Ascending aorta (tissue), 2 donors: ENCODE results near the gene HTRA3. TPM values are rescaled to one million over a fixed set of nuclear protein-coding genes. Genes with fewer than 3 reads are reported as not detected.

Source experiments
- DNase-seq, 2 donors: peaks; one replicate each; pipeline ENCODE4 v3.0.0-alpha.2; 2019; ENCODE audit warnings: low spot score in 2 of 2
- H3K27ac ChIP-seq, 2 donors: fragments of 200-600 bp; sonication (generic); one replicate each; pipeline ENCODE4 v1.5.1; 2016 to 2017; ENCODE audit warnings: mild to moderate bottlenecking in 1 of 2
- H3K27me3 ChIP-seq: fragments of 200-600 bp; sonication (generic); one replicate; pipeline ENCODE4 v1.5.1; 2017
- H3K36me3 ChIP-seq, 2 donors: fragments of 200-600 bp; sonication (generic); one replicate each; pipeline ENCODE4 v1.5.1; 2016
- H3K4me1 ChIP-seq, 2 donors: fragments of 200-600 bp; sonication (generic); one replicate each; pipeline ENCODE4 v1.5.1; 2016 to 2017; ENCODE audit warnings: mild to moderate bottlenecking in 1 of 2
- H3K4me3 ChIP-seq, 2 donors: fragments of 200-600 bp; sonication (generic); one replicate each; pipeline ENCODE4 v1.5.1; 2016 to 2017; ENCODE audit warnings: mild to moderate bottlenecking in 1 of 2
- H3K9me3 ChIP-seq, 2 donors: fragments of 200-600 bp; sonication (generic); one replicate each; pipeline ENCODE4 v1.5.1; 2016
- CTCF ChIP-seq, 3 experiments: fragments of 200-600 bp in 2 of 3; fragments of 450-650 bp in 1 of 3; sonication (generic) in 2 of 3; IDR thresholded peaks; one replicate each; pipeline ENCODE4 v1.5.1; 2016 to 2019; ENCODE audit warnings: antibody characterized with exemption in 3 of 3, mild to moderate bottlenecking in 1 of 3, moderate library complexity in 1 of 3
- intact Hi-C: fragments of 100-400 bp; cut with DNase I; formaldehyde crosslinking; loops from one replicate; pipeline ENCODE4 v1.15.1; 2023
- total RNA-seq: library from RNA; depleted of rRNA; stranded (reverse); fragments of >200 nt; gene quantifications from one replicate; pipeline ENCODE4 v1.1.0, GENCODE V29; 2016

HTRA3 gene
- total RNA-seq, 1 donor from 2014 or later = 52.6 TPM

GRCh38 chr4:8353158-8353669 lies 83.7 kb downstream of the HTRA3 start:
- no peaks in the 10 kb centered on the region for H3K27me3 ChIP-seq
- H3K36me3 ChIP-seq = no peaks in the 10 kb centered on the region
- intact Hi-C loops = no loop called here
- peak in 1 of 2 donors; percentile 60 for DNase-seq
- peaks cover 0 to 12% of the 10 kb centered on the region in 2 donors for H3K4me1 ChIP-seq
- H3K9me3 ChIP-seq = no peaks in the 10 kb centered on the region
- no peak overlapping the region for H3K4me3 ChIP-seq
- TF ChIP-seq CTCF (IDR thresholded peaks at IDR 0.05) = no peak
- H3K27ac ChIP-seq = no peak overlapping the region

DNA sequence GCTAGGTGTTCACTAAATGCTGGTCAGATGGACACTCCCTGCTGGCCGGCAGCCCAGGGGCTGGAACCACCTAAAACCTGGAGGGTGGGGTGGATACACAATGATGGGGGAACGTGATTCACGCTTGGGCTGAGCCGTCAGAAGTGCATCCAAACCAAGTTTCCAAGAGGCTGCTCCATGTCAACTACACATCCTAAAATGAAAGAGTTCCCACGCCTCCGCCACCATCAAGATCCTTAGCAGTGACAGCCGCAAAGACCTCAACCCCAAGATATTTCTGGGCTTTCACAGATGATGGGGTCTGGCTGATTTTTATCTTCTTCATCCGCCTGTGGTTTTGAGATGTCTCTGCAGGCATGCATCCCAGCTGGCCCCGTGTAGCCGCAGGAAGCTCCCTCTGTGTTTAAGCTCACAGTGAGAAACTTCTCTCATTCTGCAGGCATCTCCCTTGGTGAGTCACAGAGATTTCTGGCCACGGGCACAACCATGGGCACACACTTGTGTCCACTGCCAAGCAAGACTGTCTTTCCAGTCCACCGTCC lies 84.4 kb downstream of the HTRA3 start:
- TF ChIP-seq CTCF (IDR thresholded peaks at IDR 0.05) = no peak
- H3K27ac ChIP-seq = no peak overlapping the region

GRCh38 chr4:8355306-8355705 lies 85.8 kb downstream of the HTRA3 start:
- Histone ChIP-seq H3K27ac (no peak overlapping the region), H3K9me3 (no peaks in the 10 kb centered on the region), H3K27me3 (no peaks in the 10 kb centered on the region), H3K4me3 (no peak overlapping the region), H3K4me1 (peaks cover 0 to 12% of the 10 kb centered on the region in 2 donors), H3K36me3 (no peaks in the 10 kb centered on the region)
- no peak for TF ChIP-seq CTCF (IDR thresholded peaks at IDR 0.05)
- intact Hi-C loops = no loop called here
- DNase-seq = no peak

More for the DNA sequence above, 84.4 kb downstream of the HTRA3 start:
- Histone ChIP-seq H3K4me3 (no peak overlapping the region), H3K27me3 (no peaks in the 10 kb centered on the region), H3K4me1 (peaks cover 0 to 12% of the 10 kb centered on the region in 2 donors), H3K9me3 (no peaks in the 10 kb centered on the region), H3K36me3 (no peaks in the 10 kb centered on the region)
- DNase-seq = peak in 1 of 2 donors; percentile 31
- intact Hi-C loops = no loop called here

GRCh38 chr4:8355864-8356565 lies 86.5 kb downstream of the HTRA3 start:
- no peak overlapping the region for H3K27ac ChIP-seq
- H3K4me1 ChIP-seq = peaks cover 0 to 12% of the 10 kb centered on the region in 2 donors
- no peaks in the 10 kb centered on the region for H3K27me3 ChIP-seq
- H3K36me3 ChIP-seq = no peaks in the 10 kb centered on the region
- H3K9me3 ChIP-seq = no peaks in the 10 kb centered on the region
- no peak overlapping the region for H3K4me3 ChIP-seq
- intact Hi-C loops = no loop called here
- TF ChIP-seq CTCF (IDR thresholded peaks at IDR 0.05) = no peak
- peak in 1 of 2 donors; percentile 46 for DNase-seq

Other genes starting within 250 kb of the HTRA3 start
- 30.8 TPM for gene ABLIM2, start 110.9 kb upstream of the HTRA3 start, total RNA-seq
- gene SH3TC1, start 70.5 kb upstream of the HTRA3 start, total RNA-seq = 64.5 TPM
- gene ACOX3, start 171.0 kb downstream of the HTRA3 start, total RNA-seq = 74.5 TPM
- 39.8 TPM for gene TRMT44, start 171.0 kb downstream of the HTRA3 start, total RNA-seq